GM12872 (cell line): ENCODE results near the gene AGAP9.

ENCODE experiments used
- CTCF ChIP-seq: IDR thresholded peaks from 3 replicates; pipeline ENCODE4 v1.5.1; 2011; ENCODE audit warnings: low read depth, mild to moderate bottlenecking, low read length, moderate library complexity; ENCODE audit not compliant: insufficient read depth

AGAP9 gene

GRCh38 chr10:47456794-47457527, 66.5 kb downstream of the AGAP9 start:
- TF ChIP-seq CTCF = no peak

DNA sequence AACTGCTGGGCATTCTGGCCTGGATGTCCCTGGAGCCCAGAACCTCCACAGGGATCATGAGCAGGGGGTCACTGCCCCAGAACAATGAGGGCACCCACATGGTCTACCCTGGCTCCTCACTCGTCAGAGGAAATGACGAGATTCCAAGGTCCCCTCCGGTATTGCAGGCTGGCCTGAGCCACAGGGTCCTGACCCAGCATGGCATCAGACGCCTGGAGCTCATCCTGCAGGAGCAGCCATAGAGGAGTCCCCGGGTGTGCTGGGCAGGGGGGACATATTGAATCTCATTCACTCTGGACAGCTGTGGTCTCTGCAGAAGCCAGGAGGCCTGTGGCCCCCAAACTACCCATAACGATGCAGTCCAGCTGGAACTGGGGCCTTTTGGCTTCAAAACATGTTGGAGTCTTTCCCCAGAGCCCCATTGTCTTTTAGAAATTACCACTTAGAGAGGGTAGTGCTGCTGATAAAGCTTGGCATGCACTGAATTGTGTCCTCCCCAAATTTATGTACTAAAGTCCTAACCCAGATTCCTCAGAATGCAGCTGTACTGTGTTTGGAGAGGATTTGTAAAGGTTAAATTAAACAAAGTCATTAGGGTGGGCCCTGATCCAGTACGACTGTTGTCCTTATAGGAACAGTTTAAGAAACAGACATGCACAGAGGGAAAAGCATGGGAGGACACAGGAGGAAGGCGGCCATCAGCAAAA, 67.2 kb downstream of the AGAP9 start:
- TF ChIP-seq CTCF = no peak

GRCh38 chr10:47454780-47455058, 68.7 kb downstream of the AGAP9 start:
- no peak for TF ChIP-seq CTCF

DNA sequence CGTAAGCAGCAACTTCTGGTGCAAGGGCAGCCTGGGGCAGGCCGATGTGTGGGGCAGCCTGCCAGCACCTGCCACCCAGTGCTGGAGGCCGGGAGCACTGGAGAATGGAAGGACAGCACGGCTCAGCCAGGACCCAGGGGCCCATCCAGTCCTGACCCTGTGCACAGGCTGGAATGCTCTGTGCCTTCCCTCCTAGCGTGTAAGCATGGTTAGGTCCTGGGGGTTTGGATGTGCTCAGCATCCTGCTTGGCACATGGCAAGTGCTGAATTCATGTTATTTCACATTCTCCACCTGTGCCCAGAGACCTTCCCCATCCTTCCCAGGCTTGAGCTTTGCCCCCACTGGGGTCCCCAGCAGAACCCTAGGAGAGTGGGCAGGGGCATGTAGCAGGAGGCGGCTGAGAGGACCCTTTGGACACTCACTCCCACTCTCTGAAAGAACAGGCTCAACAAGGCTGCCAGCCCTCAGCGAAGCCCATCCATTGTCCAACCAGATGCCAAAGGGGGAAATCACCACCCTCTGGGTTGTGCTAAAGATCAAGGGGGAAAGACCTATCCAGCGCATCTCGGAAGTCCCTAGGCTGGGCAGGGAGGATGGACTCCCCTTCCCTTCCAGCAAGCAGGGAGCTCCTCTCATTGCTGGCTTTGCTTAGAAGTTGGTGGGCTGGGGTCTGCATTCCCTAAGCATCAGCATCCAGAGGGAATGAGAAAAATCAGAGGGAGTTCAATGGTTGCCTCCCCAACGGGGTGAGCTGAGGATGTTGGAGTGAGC, 69.2 kb downstream of the AGAP9 start:
- no peak for TF ChIP-seq CTCF

DNA sequence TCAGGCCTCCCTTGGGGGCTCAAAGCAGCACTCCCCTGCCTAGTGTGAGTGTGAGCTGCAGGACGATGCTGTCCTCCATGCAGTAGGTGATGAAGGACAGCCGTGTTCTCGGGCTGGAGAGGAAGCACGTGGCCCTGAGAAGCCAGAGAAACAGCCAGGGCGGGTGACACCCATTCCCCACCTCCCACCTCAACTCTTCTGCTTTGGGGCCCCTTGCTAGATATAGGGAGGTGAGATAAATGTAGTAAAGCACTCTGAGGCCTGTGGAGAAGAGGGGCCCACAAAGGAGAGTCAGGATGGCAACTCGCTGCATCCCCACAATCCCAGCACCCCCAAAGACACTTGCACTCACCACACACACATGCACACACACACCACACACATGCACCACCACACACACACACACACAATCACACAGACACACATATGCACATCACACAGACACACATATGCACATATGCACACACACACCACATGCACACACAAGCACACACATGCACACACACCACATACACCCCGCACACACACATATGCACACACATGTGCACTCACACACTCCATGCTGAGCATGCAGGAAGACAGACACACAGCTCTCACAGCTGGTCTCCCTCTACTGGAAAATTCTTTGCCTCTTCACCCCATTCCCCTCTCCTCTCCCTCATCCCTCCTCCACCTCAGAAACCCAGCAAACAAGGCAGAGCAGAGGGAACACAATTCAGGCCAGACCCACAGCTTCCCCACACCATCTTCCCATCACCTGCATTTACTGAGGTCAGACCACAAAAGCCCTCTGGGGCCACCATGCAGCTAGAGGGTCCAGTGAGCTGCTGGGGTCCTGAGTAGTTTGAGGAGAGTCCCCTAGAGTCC, 70.1 kb downstream of the AGAP9 start:
- no peak for TF ChIP-seq CTCF

- no peak for TF ChIP-seq CTCF
Measured at GRCh38 chr10:47452495-47453140, 70.8 kb downstream of the AGAP9 start.

DNA sequence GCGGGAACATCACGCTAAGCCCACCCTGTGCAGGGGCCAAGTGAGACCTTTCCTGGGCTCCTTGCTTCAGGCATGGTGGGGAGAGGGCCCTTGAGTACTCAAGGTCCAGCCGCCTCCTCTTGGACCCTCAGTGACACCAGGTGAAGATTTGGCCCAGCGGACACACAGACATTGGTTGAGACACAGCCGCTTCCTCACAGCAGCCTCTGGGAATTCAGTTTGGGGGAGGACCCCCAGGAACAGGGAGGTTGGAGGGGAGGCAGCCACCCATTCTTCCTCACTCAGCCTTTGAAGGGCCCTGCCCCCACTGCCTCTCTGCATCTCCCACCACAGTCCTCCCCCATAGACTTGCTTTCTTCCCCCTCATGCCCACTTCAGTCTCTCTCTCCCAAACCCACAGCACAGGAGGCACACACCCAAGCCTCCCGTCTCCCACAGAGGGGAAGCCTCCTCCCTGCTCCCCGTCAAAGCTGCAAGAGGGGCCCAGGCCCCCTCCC, 71.4 kb downstream of the AGAP9 start:
- TF ChIP-seq CTCF = no peak
